GM10266 (cell line): ENCODE results near the gene PHF13.
"Not testable (repeated sequence)": the region's sequence is repeated elsewhere in the genome, so short reads cannot be mapped to it uniquely, and the experiment has no call there.

ENCODE experiments used
- DNase-seq: peaks from one replicate; pipeline ENCODE4 v3.0.0; 2012; ENCODE audit errors: extremely low spot score
- CTCF ChIP-seq: IDR thresholded peaks from 2 replicates; pipeline ENCODE4 v1.5.1; 2012; ENCODE audit warnings: mild to moderate bottlenecking, low read depth; ENCODE audit not compliant: control insufficient read depth, insufficient read depth; ENCODE audit errors: missing control alignments

Gene PHF13

DNA sequence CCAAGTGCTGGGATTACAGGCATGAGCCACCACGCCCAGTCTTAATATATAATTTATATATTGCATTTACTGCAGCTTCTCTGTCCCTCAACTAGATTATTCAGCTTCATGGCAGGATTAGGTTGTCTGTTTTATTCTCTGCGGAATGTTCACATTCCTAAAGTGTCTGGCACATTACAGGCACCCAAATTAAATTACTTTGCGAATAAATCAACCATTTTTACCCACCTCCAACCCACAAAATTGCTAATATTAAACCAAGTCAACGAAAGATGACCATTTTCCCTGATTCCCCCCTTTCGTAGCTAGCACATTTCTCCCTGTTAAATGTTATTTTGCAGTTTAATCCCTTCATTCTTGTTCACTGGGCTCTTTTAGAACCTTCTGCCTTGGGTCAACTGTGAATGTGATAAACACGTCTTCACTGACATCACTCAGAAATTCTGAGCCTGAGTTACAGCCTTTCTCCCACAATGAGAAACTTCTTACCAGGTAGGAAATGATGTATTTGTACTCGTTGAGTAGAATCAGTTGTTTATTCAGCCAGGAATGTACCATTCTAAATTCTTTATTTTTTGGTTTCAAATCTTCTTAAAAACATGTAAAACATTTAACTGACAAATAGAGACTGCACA, 47.0 kb downstream of the PHF13 start:
- no peak for DNase-seq
- no peak for TF ChIP-seq CTCF

DNA sequence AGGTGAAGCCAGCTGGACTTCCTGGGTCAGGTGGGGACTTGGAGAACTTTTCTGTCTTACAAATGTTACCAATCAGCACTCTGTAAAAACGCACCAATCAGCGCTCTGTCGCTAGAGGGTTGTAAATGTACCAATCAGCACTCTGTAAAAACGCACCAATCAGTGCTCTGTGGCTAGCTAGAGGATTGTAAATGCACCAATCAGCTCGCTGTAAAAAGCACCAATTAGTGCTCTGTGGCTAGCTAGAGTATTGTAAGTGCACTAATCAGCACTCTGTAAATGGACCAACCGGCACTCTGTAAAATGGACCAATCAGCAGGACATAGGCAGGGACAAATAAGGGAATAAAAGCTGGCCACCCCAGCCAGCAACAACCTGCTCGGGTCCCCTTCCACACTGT, 48.9 kb downstream of the PHF13 start:
- DNase-seq, result not testable (repeated sequence)

- no peak for DNase-seq
- no peak for TF ChIP-seq CTCF
Observed at GRCh38 chr1:6666696-6667095, 53.2 kb downstream of the PHF13 start.

- DNase-seq, result no peak
- TF ChIP-seq CTCF, result no peak
Observed at GRCh38 chr1:6667139-6667538, 53.6 kb downstream of the PHF13 start.

DNA sequence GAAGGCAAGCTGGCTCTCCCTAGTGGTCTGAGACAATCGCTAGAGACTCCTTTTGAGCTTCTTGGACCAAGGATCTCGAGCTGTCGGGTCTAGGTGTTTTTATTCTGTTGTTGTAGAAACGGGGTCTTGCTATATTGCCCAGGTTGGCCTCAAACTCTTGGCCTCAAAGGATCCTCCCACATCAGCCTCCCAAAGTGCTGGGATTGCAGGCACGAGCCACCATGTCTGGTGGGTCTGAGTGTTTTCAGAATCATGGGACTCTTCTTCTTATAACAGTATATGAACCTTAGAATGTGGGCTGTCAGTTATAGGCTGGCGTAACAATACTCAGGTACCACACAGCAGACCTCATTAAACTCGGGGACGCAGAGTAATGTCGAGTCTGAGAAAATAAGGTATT, 55.0 kb downstream of the PHF13 start:
- TF ChIP-seq CTCF, result no peak
- DNase-seq, result no peak

- no peak for TF ChIP-seq CTCF
- no peak for DNase-seq
Observed at GRCh38 chr1:6672558-6672957, 59.0 kb downstream of the PHF13 start.
